ENCODE data around the gene PHACTR4. TPM values are rescaled to one million over a fixed set of nuclear protein-coding genes. Genes with fewer than 3 reads are reported as not detected.
"Not testable (repeated sequence)": the region's sequence is repeated elsewhere in the genome, so short reads cannot be mapped to it uniquely, and the experiment has no call there.

PHACTR4 gene
- total RNA-seq, 2 experiments from 2014 or later = 20.3 to 20.9 TPM

GRCh38 chr1:28378906-28379305 lies 9.4 kb downstream of the PHACTR4 start:
- DNase-seq (no peak), ATAC-seq (no peak)
- Mint-ChIP-seq H3K27ac (no peak overlapping the region), H3K4me1 (ENCODE audit: low read depth) (peaks cover 26% of the 10 kb centered on the region), H3K9me3 (peaks cover 7% of the 10 kb centered on the region), H3K4me3 (no peak overlapping the region), H3K36me3 (ENCODE audit: low read depth) (peaks cover 14% of the 10 kb centered on the region), H3K27me3 (no peaks in the 10 kb centered on the region)
- ChIA-PET CTCF (no interaction called here), POLR2A (no interaction called here)
- TF ChIP-seq CTCF (IDR thresholded peaks at IDR 0.05) = no peak
- intact Hi-C loops (cut with micrococcal nuclease) = no loop called here

- no peak overlapping the region for H3K4me3 Mint-ChIP-seq
- ATAC-seq (no peak), DNase-seq (no peak)
- CTCF ChIA-PET = no interaction called here
- POLR2A ChIA-PET = no interaction called here
- intact Hi-C loops (cut with micrococcal nuclease) = no loop called here
- peaks cover 23% of the 10 kb centered on the region for H3K4me1 Mint-ChIP-seq (ENCODE audit: low read depth)
- no peaks in the 10 kb centered on the region for H3K27me3 Mint-ChIP-seq
- no peak overlapping the region for H3K27ac Mint-ChIP-seq
- TF ChIP-seq CTCF (IDR thresholded peaks at IDR 0.05) = no peak
- H3K9me3 Mint-ChIP-seq = peaks cover 10% of the 10 kb centered on the region
- H3K36me3 Mint-ChIP-seq (ENCODE audit: low read depth) = peaks cover 17% of the 10 kb centered on the region
Measured at GRCh38 chr1:28380394-28380793, 10.9 kb downstream of the PHACTR4 start.

- DNase-seq; H3K27me3 Mint-ChIP-seq; H3K27ac Mint-ChIP-seq; H3K4me3 Mint-ChIP-seq; intact Hi-C loops (cut with micrococcal nuclease); ATAC-seq: not testable (repeated sequence)
- peaks cover 29% of the 10 kb centered on the region for H3K4me1 Mint-ChIP-seq (ENCODE audit: low read depth)
- ChIA-PET POLR2A (interaction anchor here (0.6 kb wide), 1 partner anchor 67 kb away, joined by 3 read pairs; no protein-coding TSS in a partner anchor), CTCF (interaction anchor here (0.9 kb wide), 1 partner anchor 59 kb away, joined by 3 read pairs; no protein-coding TSS in a partner anchor)
- peaks cover 19% of the 10 kb centered on the region for H3K36me3 Mint-ChIP-seq (ENCODE audit: low read depth)
- H3K9me3 Mint-ChIP-seq = peaks cover 10% of the 10 kb centered on the region
Measured at GRCh38 chr1:28383785-28384184, 14.2 kb downstream of the PHACTR4 start.

- intact Hi-C loops (cut with micrococcal nuclease) = no loop called here
- TF ChIP-seq CTCF (IDR thresholded peaks at IDR 0.05) = no peak
- peaks cover 13% of the 10 kb centered on the region for H3K4me1 Mint-ChIP-seq (ENCODE audit: low read depth)
- POLR2A ChIA-PET = interaction anchor here (0.7 kb wide), 1 partner anchor 406 kb away, joined by 4 read pairs; no protein-coding TSS in a partner anchor
- peaks cover 1% of the 10 kb centered on the region for H3K36me3 Mint-ChIP-seq (ENCODE audit: low read depth)
- no peak overlapping the region for H3K4me3 Mint-ChIP-seq
- H3K9me3 Mint-ChIP-seq = no peaks in the 10 kb centered on the region
- no peaks in the 10 kb centered on the region for H3K27me3 Mint-ChIP-seq
- DNase-seq (no peak), ATAC-seq (no peak)
- CTCF ChIA-PET = no interaction called here
- no peak overlapping the region for H3K27ac Mint-ChIP-seq
Measured at GRCh38 chr1:28392027-28392652, 22.6 kb downstream of the PHACTR4 start.

- CTCF ChIA-PET = interaction anchor here (0.6 to 0.8 kb wide), 3 partner anchors 16 to 35 kb away, joined by 3 read pairs; no protein-coding TSS in a partner anchor
- TF ChIP-seq CTCF (IDR thresholded peaks at IDR 0.05) = no peak
- intact Hi-C loops (cut with micrococcal nuclease) = no loop called here
Measured at GRCh38 chr1:28394136-28394535, 24.6 kb downstream of the PHACTR4 start.

More at GRCh38 chr1:28394136-28394535, 24.6 kb downstream of the PHACTR4 start:
- Mint-ChIP-seq H3K36me3 (ENCODE audit: low read depth) (peaks cover 3% of the 10 kb centered on the region), H3K4me1 (ENCODE audit: low read depth) (peaks cover 8% of the 10 kb centered on the region), H3K9me3 (no peaks in the 10 kb centered on the region), H3K4me3 (no peak overlapping the region), H3K27ac (no peak overlapping the region), H3K27me3 (no peaks in the 10 kb centered on the region)
- no peak for ATAC-seq
- no peak for DNase-seq
- POLR2A ChIA-PET = no interaction called here
